Peyer's patch (tissue), 4 donors: ENCODE results near the gene KIAA2012.

Experiments
- POLR2A ChIP-seq, 2 donors: fragments of 450-650 bp; IDR thresholded peaks; one replicate each; pipeline ENCODE4 v1.5.1; 2017; ENCODE audit warnings: antibody characterized with exemption in 2 of 2, mild to moderate bottlenecking in 2 of 2, moderate library complexity in 2 of 2
- TF ChIP-seq, protein P1 (sequence below), 6 experiments: fragments of 450-650 bp in 4 of 6; fragments of 200-600 bp in 2 of 6; sonication (generic) in 1 of 6; IDR thresholded peaks; one replicate each; pipeline ENCODE4 v1.5.1; 2017 to 2019; ENCODE audit warnings: antibody characterized with exemption in 6 of 6, mild to moderate bottlenecking in 3 of 6, moderate library complexity in 1 of 6

DNA sequence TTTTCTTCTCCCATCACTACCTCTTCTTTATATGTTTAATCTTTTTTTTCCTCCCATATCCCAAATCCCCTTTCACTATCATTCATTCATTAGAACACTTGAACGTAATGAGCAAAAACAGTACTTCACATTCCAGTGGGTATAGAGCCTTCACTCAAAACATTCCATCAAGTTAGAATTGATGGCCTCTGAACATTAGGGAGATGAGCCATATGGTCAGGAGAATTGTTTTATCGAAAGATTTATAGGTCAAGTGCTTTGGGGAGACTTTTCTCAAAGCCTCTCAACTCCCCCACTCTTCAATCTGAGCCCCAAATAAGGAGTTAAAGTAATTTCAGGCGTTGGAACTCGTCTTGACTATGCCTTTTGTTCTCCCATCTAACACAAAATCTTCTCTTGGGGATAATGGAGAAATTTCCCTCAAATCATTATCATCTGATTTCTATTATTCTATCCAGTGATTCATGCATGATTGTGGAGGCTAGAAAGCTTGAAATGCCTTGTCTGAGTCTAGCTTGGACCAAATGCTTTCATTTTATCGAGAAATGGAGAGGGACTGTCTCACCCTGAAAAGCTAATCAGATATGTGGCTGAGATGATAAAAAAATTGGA lies 79.2 kb downstream of the KIAA2012 start:
- TF ChIP-seq, protein P1, sequence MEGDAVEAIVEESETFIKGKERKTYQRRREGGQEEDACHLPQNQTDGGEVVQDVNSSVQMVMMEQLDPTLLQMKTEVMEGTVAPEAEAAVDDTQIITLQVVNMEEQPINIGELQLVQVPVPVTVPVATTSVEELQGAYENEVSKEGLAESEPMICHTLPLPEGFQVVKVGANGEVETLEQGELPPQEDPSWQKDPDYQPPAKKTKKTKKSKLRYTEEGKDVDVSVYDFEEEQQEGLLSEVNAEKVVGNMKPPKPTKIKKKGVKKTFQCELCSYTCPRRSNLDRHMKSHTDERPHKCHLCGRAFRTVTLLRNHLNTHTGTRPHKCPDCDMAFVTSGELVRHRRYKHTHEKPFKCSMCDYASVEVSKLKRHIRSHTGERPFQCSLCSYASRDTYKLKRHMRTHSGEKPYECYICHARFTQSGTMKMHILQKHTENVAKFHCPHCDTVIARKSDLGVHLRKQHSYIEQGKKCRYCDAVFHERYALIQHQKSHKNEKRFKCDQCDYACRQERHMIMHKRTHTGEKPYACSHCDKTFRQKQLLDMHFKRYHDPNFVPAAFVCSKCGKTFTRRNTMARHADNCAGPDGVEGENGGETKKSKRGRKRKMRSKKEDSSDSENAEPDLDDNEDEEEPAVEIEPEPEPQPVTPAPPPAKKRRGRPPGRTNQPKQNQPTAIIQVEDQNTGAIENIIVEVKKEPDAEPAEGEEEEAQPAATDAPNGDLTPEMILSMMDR (IDR thresholded peaks at IDR 0.05), result no peak
- TF ChIP-seq POLR2A (IDR thresholded peaks at IDR 0.05), result no peak
